K562 (cell line): ENCODE data around the gene LCTL. TPM values are rescaled to one million over a fixed set of nuclear protein-coding genes. Genes with fewer than 3 reads are reported as not detected.

ENCODE experiments used
- BCOR ChIP-seq: fragments of 450-650 bp; IDR thresholded peaks from 2 replicates; pipeline ENCODE4 v1.6.1; 2016
- CCNT2 ChIP-seq: IDR thresholded peaks from 2 replicates; pipeline ENCODE4 v1.6.1; 2011; ENCODE audit warnings: borderline replicate concordance, low read depth, mild to moderate bottlenecking, moderate library complexity, mixed read lengths, low read length; ENCODE audit not compliant: insufficient read length; ENCODE audit errors: extremely low read depth
- CEBPB ChIP-seq: fragments of 450-650 bp; IDR thresholded peaks from 2 replicates; pipeline ENCODE4 v1.6.1; 2016; ENCODE audit warnings: missing genetic modification characterization, missing compliant biosample characterization
- FOXP1 ChIP-seq: sonication (generic); formaldehyde crosslinking; IDR thresholded peaks from 2 replicates; pipeline ENCODE4 v1.8.0; 2022; ENCODE audit warnings: mild to moderate bottlenecking, missing genetic modification reagents
- HCFC1 ChIP-seq: IDR thresholded peaks from 2 replicates; pipeline ENCODE4 v1.6.1; 2012; ENCODE audit warnings: low read depth, low read length, improper control_type of control experiment
- LARP7 ChIP-seq: fragments of 450-650 bp; IDR thresholded peaks from 2 replicates; pipeline ENCODE4 v1.6.1; 2016
- MAX ChIP-seq: sonication (generic); formaldehyde crosslinking; IDR thresholded peaks from 2 replicates; pipeline ENCODE4 v1.9.0; 2022; ENCODE audit warnings: mild to moderate bottlenecking, missing genetic modification reagents
- MYC ChIP-seq, 2 experiments: fragments of 250-450 bp in 1 of 2; sonication (Bioruptor Pico) in 1 of 2; IDR thresholded peaks; 2 replicates each; pipeline versions ENCODE4 v1.5.1 to v1.6.1; 2012 to 2021; ENCODE audit warnings: low read depth in 2 of 2, borderline replicate concordance in 1 of 2, improper control_type of control experiment in 1 of 2, low read length in 1 of 2, mild to moderate bottlenecking in 1 of 2, moderate library complexity in 1 of 2
- PYGO2 ChIP-seq: fragments of 450-650 bp; IDR thresholded peaks from 2 replicates; pipeline ENCODE4 v1.6.1; 2016; ENCODE audit warnings: mild to moderate bottlenecking, missing genetic modification characterization, moderate library complexity, missing compliant biosample characterization
- SPI1 ChIP-seq: IDR thresholded peaks from 2 replicates; pipeline ENCODE4 v1.6.1; 2011; ENCODE audit warnings: low read depth, low read length, control low read depth, borderline replicate concordance
- TAF9B ChIP-seq: fragments of 450-650 bp; IDR thresholded peaks from 2 replicates; pipeline ENCODE4 v1.6.1; 2018; ENCODE audit warnings: mild to moderate bottlenecking; ENCODE audit not compliant: partially characterized antibody
- TSC22D4 ChIP-seq: fragments of 450-650 bp; IDR thresholded peaks from 2 replicates; pipeline ENCODE4 v1.6.1; 2016; ENCODE audit warnings: missing genetic modification characterization, missing biosample characterization, control low read depth
- ZBTB49 ChIP-seq: sonication (generic); formaldehyde crosslinking; IDR thresholded peaks from 2 replicates; pipeline ENCODE4 v1.8.0; 2022; ENCODE audit warnings: missing genetic modification reagents, mild to moderate bottlenecking, borderline replicate concordance
- ZFP1 ChIP-seq: fragments of 450-650 bp; formaldehyde crosslinking; IDR thresholded peaks from 2 replicates; pipeline ENCODE4 v1.4.0; 2020; ENCODE audit warnings: mild to moderate bottlenecking, mixed read lengths
- ZNF184 ChIP-seq: sonication (generic); formaldehyde crosslinking; IDR thresholded peaks from 2 replicates; pipeline ENCODE4 v1.5.0; 2020; ENCODE audit warnings: missing genetic modification reagents
- ZNF274 ChIP-seq: IDR thresholded peaks from 2 replicates; pipeline ENCODE4 v1.6.1; 2011; ENCODE audit warnings: low read depth, mild to moderate bottlenecking, low read length, moderate library complexity, borderline replicate concordance
- ZNF347 ChIP-seq: fragments of 450-650 bp; formaldehyde crosslinking; IDR thresholded peaks from 2 replicates; pipeline ENCODE4 v1.4.0; 2020; ENCODE audit warnings: low read depth, mild to moderate bottlenecking, moderate library complexity
- ZNF444 ChIP-seq: fragments of 250-450 bp; sonication (Bioruptor Pico); IDR thresholded peaks from 2 replicates; pipeline ENCODE4 v1.4.0; 2020; ENCODE audit warnings: mild to moderate bottlenecking, moderate library complexity
- polyA plus RNA-seq, 8 experiments: library from polyadenylated mRNA; depleted of rRNA in 4 of 8; stranded (reverse) in 5 of 8; unstranded in 3 of 8; fragments of >200 nt; fragmentation: Nextera tagmentation in 2 of 8; fragmentation: Illumina TruSeq in 1 of 8; extraction: Ambion mirVana in 2 of 8; extraction: Trizol in 1 of 8; gene quantifications; 2 replicates each; pipeline versions ENCODE4 v1.2.1 to v1.2.3, GENCODE V29; 2011 to 2014; ENCODE audit warnings: inconsistent platforms in 1 of 8, missing spikeins in 1 of 8
- total RNA-seq, 7 experiments: library from RNA; depleted of rRNA in 6 of 7; stranded (reverse); fragments of >200 nt in 6 of 7; fragmentation: Illumina TruSeq in 2 of 7; extraction: Trizol in 2 of 7; gene quantifications; 2 replicates each; pipeline versions ENCODE4 v1.2.1 to v1.2.3, GENCODE V29; 2011 to 2021; ENCODE audit warnings: low replicate concordance in 1 of 7
- TF ChIP-seq, protein P1 (sequence below): fragments of 450-650 bp; formaldehyde crosslinking; IDR thresholded peaks from 2 replicates; pipeline ENCODE4 v1.4.0; 2020; ENCODE audit warnings: mild to moderate bottlenecking
- TF ChIP-seq, protein P2 (sequence below): fragments of 250-450 bp; sonication (Bioruptor Pico); IDR thresholded peaks from 2 replicates; pipeline ENCODE4 v1.5.0; 2020; ENCODE audit warnings: mild to moderate bottlenecking, borderline replicate concordance
- TF ChIP-seq, protein P3 (sequence below), 2 experiments: fragments of 200-800 bp in 1 of 2; sonication (Bioruptor generic) in 1 of 2; sonication (generic) in 1 of 2; formaldehyde crosslinking in 1 of 2; IDR thresholded peaks in 1 of 2; conservative IDR thresholded peaks in 1 of 2; 2 replicates each; pipeline versions ENCODE4 v1.5.0 to v1.6.1; 2016 to 2020; ENCODE audit warnings: missing compliant biosample characterization in 1 of 2, missing genetic modification characterization in 1 of 2, missing genetic modification reagents in 1 of 2

LCTL gene
- total and polyA plus RNA-seq, 9 of the 15 experiments (the other 6 are each of a cell fraction or from before 2014, with no cell fraction given) = 0.08 to 0.31 (median 0.17) TPM; not detected in 6

GRCh38 chr15:66601521-66601920 is 35.7 kb upstream of the LCTL start (continued):
- TF ChIP-seq, protein P1, sequence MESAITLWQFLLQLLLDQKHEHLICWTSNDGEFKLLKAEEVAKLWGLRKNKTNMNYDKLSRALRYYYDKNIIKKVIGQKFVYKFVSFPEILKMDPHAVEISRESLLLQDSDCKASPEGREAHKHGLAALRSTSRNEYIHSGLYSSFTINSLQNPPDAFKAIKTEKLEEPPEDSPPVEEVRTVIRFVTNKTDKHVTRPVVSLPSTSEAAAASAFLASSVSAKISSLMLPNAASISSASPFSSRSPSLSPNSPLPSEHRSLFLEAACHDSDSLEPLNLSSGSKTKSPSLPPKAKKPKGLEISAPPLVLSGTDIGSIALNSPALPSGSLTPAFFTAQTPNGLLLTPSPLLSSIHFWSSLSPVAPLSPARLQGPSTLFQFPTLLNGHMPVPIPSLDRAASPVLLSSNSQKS (CRISPR knock-in tag) = no peak
- no peak for TF ChIP-seq ZNF444
- TF ChIP-seq SPI1 = no peak
- no peak for TF ChIP-seq CCNT2
- TF ChIP-seq, protein P2, sequence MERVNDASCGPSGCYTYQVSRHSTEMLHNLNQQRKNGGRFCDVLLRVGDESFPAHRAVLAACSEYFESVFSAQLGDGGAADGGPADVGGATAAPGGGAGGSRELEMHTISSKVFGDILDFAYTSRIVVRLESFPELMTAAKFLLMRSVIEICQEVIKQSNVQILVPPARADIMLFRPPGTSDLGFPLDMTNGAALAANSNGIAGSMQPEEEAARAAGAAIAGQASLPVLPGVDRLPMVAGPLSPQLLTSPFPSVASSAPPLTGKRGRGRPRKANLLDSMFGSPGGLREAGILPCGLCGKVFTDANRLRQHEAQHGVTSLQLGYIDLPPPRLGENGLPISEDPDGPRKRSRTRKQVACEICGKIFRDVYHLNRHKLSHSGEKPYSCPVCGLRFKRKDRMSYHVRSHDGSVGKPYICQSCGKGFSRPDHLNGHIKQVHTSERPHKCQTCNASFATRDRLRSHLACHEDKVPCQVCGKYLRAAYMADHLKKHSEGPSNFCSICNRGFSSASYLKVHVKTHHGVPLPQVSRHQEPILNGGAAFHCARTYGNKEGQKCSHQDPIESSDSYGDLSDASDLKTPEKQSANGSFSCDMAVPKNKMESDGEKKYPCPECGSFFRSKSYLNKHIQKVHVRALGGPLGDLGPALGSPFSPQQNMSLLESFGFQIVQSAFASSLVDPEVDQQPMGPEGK (CRISPR knock-in tag) = 0 out of 2 replicates have a peak, but pooled peaks have one; percentile 47
- TF ChIP-seq PYGO2 = peak; percentile 74
- TF ChIP-seq BCOR = no peak
- no peak for TF ChIP-seq MYC (IDR thresholded peaks at IDR 0.05; ENCODE audit: low read depth, low read length)
- peak; percentile 85; the same call in 1 of the 2 replicates for TF ChIP-seq MYC (CRISPR knock-in tag; IDR thresholded peaks at IDR 0.05; ENCODE audit: borderline replicate concordance, low read depth)
- TF ChIP-seq ZBTB49 (CRISPR knock-in tag) = no peak
- no peak for TF ChIP-seq ZNF347
- no peak for TF ChIP-seq HCFC1
- no peak for TF ChIP-seq TAF9B
- TF ChIP-seq FOXP1 (CRISPR knock-in tag) = no peak
- peak; percentile 72; the same call in 1 of the 2 replicates for TF ChIP-seq ZFP1
- TF ChIP-seq ZNF184 (CRISPR knock-in tag) = no peak
- no peak for TF ChIP-seq TSC22D4 (tag)
- TF ChIP-seq MAX (CRISPR knock-in tag) = no peak
- TF ChIP-seq, protein P3, sequence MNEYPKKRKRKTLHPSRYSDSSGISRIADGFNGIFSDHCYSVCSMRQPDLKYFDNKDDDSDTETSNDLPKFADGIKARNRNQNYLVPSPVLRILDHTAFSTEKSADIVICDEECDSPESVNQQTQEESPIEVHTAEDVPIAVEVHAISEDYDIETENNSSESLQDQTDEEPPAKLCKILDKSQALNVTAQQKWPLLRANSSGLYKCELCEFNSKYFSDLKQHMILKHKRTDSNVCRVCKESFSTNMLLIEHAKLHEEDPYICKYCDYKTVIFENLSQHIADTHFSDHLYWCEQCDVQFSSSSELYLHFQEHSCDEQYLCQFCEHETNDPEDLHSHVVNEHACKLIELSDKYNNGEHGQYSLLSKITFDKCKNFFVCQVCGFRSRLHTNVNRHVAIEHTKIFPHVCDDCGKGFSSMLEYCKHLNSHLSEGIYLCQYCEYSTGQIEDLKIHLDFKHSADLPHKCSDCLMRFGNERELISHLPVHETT (CRISPR knock-in tag; conservative IDR thresholded peaks at IDR 0.05 in 1 of 2, IDR thresholded peaks at IDR 0.05 in 1 of 2) = peak in 1 of 2 experiments; percentile 91; a peak in 2 of 4 replicates
- no peak for TF ChIP-seq CEBPB (tag)
- TF ChIP-seq ZNF274 = no peak
- no peak for TF ChIP-seq LARP7
